ENCODE results near the gene KRTAP10-2. TPM values are rescaled to one million over a fixed set of nuclear protein-coding genes. Genes with fewer than 3 reads are reported as not detected.

Gene KRTAP10-2
- total RNA-seq, 1 experiment from 2014 or later = not detected

GRCh38 chr21:44540741-44541288 is 10.5 kb downstream of the KRTAP10-2 start:
- CTCF ChIA-PET = no interaction called here

GRCh38 chr21:44539991-44540666 is 11.2 kb downstream of the KRTAP10-2 start, which contains the start of gene KRTAP10-1:
TSS of gene KRTAP10-1 (minus strand) at chr21:44540195. CDS start at chr21:44540150, 45 bp downstream.
- POLR2A ChIA-PET (ENCODE audit: unreplicated experiment) = no interaction called here
- Histone ChIP-seq H3F3A (ENCODE audit: insufficient read depth, low read depth) (no peaks in the 10 kb centered on the region), H3K36me3 (ENCODE audit: low read depth) (no peaks in the 10 kb centered on the region), H3K27me3 (ENCODE audit: insufficient read depth, low read depth) (peaks cover 31% of the 10 kb centered on the region), H4K20me1 (ENCODE audit: insufficient read depth) (no peaks in the 10 kb centered on the region), H3K4me1 (replicated peaks; ENCODE audit: insufficient read depth) (no peaks in the 10 kb centered on the region), H3K4me3 (no peak within 1 kb of the TSS), H3K4me2 (no peak within 1 kb of the TSS), H3K79me2 (ENCODE audit: low read depth) (no peaks in the 10 kb centered on the region), H2AFZ (no peak within 1 kb of the TSS), H3K27ac (no peak within 1 kb of the TSS), H3K9me2 (ENCODE audit: insufficient read depth) (no peaks in the 10 kb centered on the region), H3K9me3 (ENCODE audit: insufficient read depth, low read depth) (peaks cover 3% of the 10 kb centered on the region; the same call in 1 of the 2 replicates)
- no peak for DNase-seq
- intact Hi-C loops (cut with micrococcal nuclease; ENCODE audit: unreplicated experiment) = no loop called here
- BruUV-seq (replicated peaks) = no TSS peak
- CTCF ChIA-PET = no interaction called here
- no peak for TF ChIP-seq EZH2 (IDR thresholded peaks at IDR 0.05; ENCODE audit: low read depth)
- TF ChIP-seq CTCF (conservative IDR thresholded peaks at IDR 0.05) = no peak

More at GRCh38 chr21:44540741-44541288, 10.5 kb downstream of the KRTAP10-2 start:
- Histone ChIP-seq H3K9me2 (ENCODE audit: insufficient read depth) (no peaks in the 10 kb centered on the region), H3K79me2 (ENCODE audit: low read depth) (no peaks in the 10 kb centered on the region), H3K4me3 (no peak overlapping the region), H3K27me3 (ENCODE audit: insufficient read depth, low read depth) (peaks cover 31% of the 10 kb centered on the region), H3K36me3 (ENCODE audit: low read depth) (no peaks in the 10 kb centered on the region), H3K9me3 (ENCODE audit: insufficient read depth, low read depth) (peaks cover 3% of the 10 kb centered on the region; the same call in 1 of the 2 replicates), H3K27ac (no peak overlapping the region), H2AFZ (no peak overlapping the region), H4K20me1 (ENCODE audit: insufficient read depth) (no peaks in the 10 kb centered on the region), H3F3A (ENCODE audit: insufficient read depth, low read depth) (no peaks in the 10 kb centered on the region), H3K4me1 (replicated peaks; ENCODE audit: insufficient read depth) (no peaks in the 10 kb centered on the region), H3K4me2 (no peak overlapping the region)
- POLR2A ChIA-PET (ENCODE audit: unreplicated experiment) = no interaction called here
- BruUV-seq (replicated peaks) = no TSS peak
- no peak for DNase-seq
- TF ChIP-seq CTCF (conservative IDR thresholded peaks at IDR 0.05) = no peak
- no peak for TF ChIP-seq EZH2 (IDR thresholded peaks at IDR 0.05; ENCODE audit: low read depth)
- intact Hi-C loops (cut with micrococcal nuclease; ENCODE audit: unreplicated experiment) = no loop called here

- TF ChIP-seq CTCF (conservative IDR thresholded peaks at IDR 0.05) (no peak), EZH2 (IDR thresholded peaks at IDR 0.05; ENCODE audit: low read depth) (no peak)
- intact Hi-C loops (cut with micrococcal nuclease; ENCODE audit: unreplicated experiment) = no loop called here
- Histone ChIP-seq H3K79me2 (ENCODE audit: low read depth) (no peaks in the 10 kb centered on the region), H3K36me3 (ENCODE audit: low read depth) (no peaks in the 10 kb centered on the region), H3K4me1 (replicated peaks; ENCODE audit: insufficient read depth) (no peaks in the 10 kb centered on the region), H3K9me2 (ENCODE audit: insufficient read depth) (no peaks in the 10 kb centered on the region), H3K4me2 (no peak overlapping the region), H3K4me3 (no peak overlapping the region), H2AFZ (no peak overlapping the region), H3K9me3 (ENCODE audit: insufficient read depth, low read depth) (peaks cover 3% of the 10 kb centered on the region; the same call in 1 of the 2 replicates), H3F3A (ENCODE audit: insufficient read depth, low read depth) (no peaks in the 10 kb centered on the region), H3K27ac (no peak overlapping the region), H3K27me3 (ENCODE audit: insufficient read depth, low read depth) (peaks cover 31% of the 10 kb centered on the region), H4K20me1 (ENCODE audit: insufficient read depth) (no peaks in the 10 kb centered on the region)
- DNase-seq = no peak
- POLR2A ChIA-PET (ENCODE audit: unreplicated experiment) = interaction anchor here (0.7 kb wide), 1 partner anchor 553 kb away, joined by 4 read pairs; no protein-coding TSS in a partner anchor
- CTCF ChIA-PET = no interaction called here
- no TSS peak for BruUV-seq (replicated peaks)
Measured at GRCh38 chr21:44539046-44539445, 12.3 kb downstream of the KRTAP10-2 start.
